HCT116 (cell line): ENCODE measurements around the gene SAMD4B.

ENCODE experiments used
- CTCF ChIP-seq, 3 experiments: fragments of 200-600 bp in 1 of 3; sonication (generic) in 1 of 3; IDR thresholded peaks in 2 of 3; conservative IDR thresholded peaks in 1 of 3; 2 replicates each; pipeline ENCODE4 v1.5.1; 2012 to 2017; ENCODE audit warnings: low read depth in 2 of 3, low read length in 2 of 3, antibody characterized with exemption in 1 of 3, borderline replicate concordance in 1 of 3, control low read depth in 1 of 3, mild to moderate bottlenecking in 1 of 3, mixed read lengths in 1 of 3, mixed run types in 1 of 3, moderate library complexity in 1 of 3; ENCODE audit not compliant: insufficient read depth in 1 of 3
- EZH2 ChIP-seq: fragments of 200-600 bp; sonication (generic); IDR thresholded peaks from 2 replicates; pipeline ENCODE4 v1.6.1; 2017; ENCODE audit warnings: antibody characterized with exemption, mixed run types
- POLR2A ChIP-seq: IDR thresholded peaks from 2 replicates; pipeline ENCODE4 v1.7.0; 2011; ENCODE audit warnings: borderline replicate concordance; ENCODE audit not compliant: insufficient read depth, insufficient read length; ENCODE audit errors: extremely low read depth
- POLR2AphosphoS5 ChIP-seq: IDR thresholded peaks from 2 replicates; pipeline ENCODE4 v1.6.1; 2011; ENCODE audit warnings: mild to moderate bottlenecking, low read depth, low read length, moderate library complexity
- RAD21 ChIP-seq: IDR thresholded peaks from 2 replicates; pipeline ENCODE4 v1.6.1; 2012; ENCODE audit warnings: low read depth, mild to moderate bottlenecking
- REST ChIP-seq: IDR thresholded peaks from 2 replicates; pipeline ENCODE4 v1.6.1; 2012; ENCODE audit warnings: low read depth
- ZBTB33 ChIP-seq: IDR thresholded peaks from 2 replicates; pipeline ENCODE4 v1.6.1; 2011; ENCODE audit warnings: mild to moderate bottlenecking, low read length, moderate library complexity; ENCODE audit not compliant: insufficient replicate concordance; ENCODE audit errors: extremely low read depth
- ZNF274 ChIP-seq: fragments of 200-500 bp; sonication (Bioruptor generic); IDR thresholded peaks from 2 replicates; pipeline ENCODE4 v1.6.1; 2014; ENCODE audit warnings: mild to moderate bottlenecking, low read depth, low read length, inconsistent platforms
- TF ChIP-seq, protein P1 (sequence below): IDR thresholded peaks from 2 replicates; pipeline ENCODE4 v1.6.1; 2012
- TF ChIP-seq, protein P2 (sequence below): IDR thresholded peaks from 2 replicates; pipeline ENCODE4 v1.6.1; 2012

DNA sequence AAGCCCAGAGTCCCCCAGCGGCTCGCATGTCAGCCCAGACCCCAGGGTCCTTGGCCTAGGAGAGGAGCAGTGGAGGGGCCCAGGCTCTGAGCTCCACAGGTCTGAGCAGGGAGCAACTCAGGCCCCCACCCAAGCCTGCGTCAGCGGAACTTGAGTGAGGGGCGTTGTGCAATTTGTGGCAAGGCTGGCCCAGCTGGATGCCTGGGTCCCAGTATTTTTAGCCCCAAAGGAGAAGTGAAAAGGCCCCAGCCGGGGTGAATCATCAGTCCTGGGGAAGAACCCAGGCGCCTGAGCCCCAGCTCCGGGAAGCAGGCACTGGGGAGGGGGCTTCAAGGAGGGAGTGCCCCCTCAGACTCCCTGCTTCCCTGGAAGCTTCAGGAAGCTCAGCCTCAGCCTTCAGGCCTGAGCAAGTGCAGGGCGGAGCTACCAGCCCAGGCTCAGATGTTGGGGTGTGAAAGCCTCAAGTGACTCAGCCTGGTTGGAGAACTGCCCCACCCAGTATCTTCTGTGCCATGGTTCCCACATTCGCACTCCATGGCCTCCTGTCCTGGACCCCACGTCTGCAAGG is 56.2 kb downstream of the SAMD4B start:
- TF ChIP-seq CTCF (IDR thresholded peaks at IDR 0.05 in 2 of 3, conservative IDR thresholded peaks at IDR 0.05 in 1 of 3; ENCODE audit: borderline replicate concordance in 1 of 3, insufficient read depth in 1 of 3, low read depth in 2 of 3, low read length in 2 of 3) (no peak), RAD21 (no peak), ZBTB33 (no peak), POLR2AphosphoS5 (peak; percentile 38), POLR2A (no peak), EZH2 (no peak), REST (no peak), ZNF274 (no peak)
- TF ChIP-seq, protein P1, sequence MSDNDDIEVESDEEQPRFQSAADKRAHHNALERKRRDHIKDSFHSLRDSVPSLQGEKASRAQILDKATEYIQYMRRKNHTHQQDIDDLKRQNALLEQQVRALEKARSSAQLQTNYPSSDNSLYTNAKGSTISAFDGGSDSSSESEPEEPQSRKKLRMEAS = no peak
- TF ChIP-seq, protein P2, sequence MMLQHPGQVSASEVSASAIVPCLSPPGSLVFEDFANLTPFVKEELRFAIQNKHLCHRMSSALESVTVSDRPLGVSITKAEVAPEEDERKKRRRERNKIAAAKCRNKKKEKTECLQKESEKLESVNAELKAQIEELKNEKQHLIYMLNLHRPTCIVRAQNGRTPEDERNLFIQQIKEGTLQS = no peak
